ENCODE measurements around the gene DMKN. TPM values are rescaled to one million over a fixed set of nuclear protein-coding genes. Genes with fewer than 3 reads are reported as not detected.

Gene DMKN, protein sequence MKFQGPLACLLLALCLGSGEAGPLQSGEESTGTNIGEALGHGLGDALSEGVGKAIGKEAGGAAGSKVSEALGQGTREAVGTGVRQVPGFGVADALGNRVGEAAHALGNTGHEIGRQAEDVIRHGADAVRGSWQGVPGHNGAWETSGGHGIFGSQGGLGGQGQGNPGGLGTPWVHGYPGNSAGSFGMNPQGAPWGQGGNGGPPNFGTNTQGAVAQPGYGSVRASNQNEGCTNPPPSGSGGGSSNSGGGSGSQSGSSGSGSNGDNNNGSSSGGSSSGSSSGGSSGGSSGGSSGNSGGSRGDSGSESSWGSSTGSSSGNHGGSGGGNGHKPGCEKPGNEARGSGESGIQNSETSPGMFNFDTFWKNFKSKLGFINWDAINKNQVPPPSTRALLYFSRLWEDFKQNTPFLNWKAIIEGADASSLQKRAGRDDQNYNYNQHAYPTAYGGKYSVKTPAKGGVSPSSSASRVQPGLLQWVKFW
- total RNA-seq: 75.0 and 131 TPM in 2 replicates

DNA sequence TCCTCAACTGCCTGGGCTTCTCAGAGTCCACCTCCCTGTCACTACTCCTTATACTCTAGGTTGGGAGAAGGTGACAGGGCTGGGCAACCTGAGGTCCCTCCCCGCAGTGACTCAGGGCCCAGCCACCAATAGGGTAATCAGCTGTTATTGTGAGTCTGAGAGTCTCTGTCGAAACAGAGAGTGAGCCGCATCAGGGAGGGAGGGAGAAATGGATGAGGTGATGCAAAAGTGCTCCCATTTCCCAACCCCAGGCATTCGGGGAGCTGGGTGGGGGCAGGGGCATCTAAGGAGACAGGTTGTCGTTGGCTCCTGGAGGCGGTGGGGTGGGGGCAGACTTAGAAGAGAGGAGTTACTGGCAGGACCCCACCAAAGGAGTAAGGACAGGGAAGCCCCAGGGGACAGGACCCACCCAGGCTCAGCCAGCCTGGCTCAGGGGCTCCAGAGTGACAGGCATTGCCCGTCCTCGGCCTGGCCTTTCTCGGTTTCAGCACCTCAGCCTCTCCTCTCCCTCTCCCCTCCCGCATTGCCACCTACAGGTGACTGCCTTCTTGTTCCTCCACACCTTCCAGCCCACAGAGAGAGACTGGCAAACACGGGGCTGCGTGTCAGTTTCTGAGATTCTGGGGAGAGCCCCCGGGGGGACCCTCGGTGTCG is at the start of gene DMKN:
DMKN (minus strand) TSS at position 22 of the 654 bp plus-strand sequence. CDS start 174 bp downstream, outside the sequence.

DNA sequence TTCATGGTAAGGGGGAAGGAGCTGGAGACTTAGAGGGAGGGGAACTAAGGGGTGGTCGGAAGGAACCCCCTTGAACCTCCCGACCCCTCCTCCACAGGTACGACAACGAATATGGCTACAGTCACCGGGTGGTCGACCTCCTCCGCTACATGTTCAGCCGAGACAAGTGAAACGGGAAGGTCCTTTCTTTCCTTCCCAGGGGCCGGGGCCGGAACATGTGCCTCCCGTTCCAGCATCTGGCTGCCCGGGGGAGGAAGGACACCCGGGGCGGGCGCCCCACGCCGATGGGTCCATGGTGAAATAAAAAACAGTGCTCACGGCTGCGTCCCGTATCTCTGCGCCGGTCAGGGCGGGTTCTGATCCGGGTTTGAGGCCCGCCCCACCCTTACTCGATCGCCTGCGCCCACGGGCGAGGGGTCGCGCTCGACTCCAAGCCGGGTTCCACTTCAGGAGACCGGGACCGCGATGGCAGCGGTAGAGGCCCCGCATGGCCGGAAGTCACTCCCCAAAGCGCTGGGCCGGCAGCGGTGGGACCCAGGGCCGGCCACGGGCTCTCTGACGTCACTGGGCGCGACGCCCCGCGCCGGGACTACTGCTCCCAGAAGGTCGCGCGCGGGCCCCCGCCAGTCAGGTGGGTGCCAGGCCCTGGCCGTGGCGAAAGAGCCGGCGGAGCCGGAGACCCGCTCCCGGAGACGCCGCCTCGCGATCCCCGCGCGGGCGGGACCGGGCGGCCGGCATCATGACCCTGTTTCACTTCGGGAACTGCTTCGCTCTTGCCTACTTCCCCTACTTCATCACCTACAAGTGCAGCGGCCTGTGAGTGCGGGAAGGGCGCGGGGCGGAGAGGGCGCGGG is 31.8 kb upstream of the DMKN start, which contains the start of gene TMEM147:
TMEM147 (plus strand) TSS at position 626 of the 854 bp plus-strand sequence; CDS start at position 740, 114 bp downstream.

DNA sequence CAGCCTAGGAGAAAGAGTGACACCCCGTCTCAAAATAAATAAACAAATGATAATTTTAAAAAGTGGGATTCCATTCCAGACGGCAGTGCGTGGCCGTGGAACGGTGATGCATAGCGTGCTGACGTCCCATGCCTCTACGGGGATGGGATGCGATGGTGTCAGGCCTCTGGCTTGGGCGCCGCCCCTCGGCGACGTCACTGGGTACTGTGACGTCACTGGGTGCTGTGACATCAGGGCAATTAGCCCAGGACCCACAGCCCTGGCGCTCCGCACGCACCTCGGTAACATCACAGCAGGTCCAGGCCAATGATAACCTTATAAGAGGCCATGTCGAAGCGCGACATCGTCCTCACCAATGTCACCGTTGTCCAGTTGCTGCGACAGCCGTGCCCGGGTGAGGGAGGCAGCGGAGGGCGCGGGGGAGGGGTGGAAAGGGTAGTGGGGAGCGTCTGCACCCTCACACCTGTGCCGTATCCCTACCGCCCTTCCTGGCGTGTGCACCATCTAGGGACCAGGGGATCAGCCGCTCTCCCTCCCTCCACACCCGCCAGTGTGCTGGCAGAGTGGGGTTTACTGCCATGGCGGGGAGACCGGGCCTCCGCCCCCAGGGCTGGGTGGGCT is 19.9 kb upstream of the DMKN start, which contains the start of gene GAPDHS:
GAPDHS (plus strand) TSS at position 256 of the 621 bp plus-strand sequence; CDS start at position 328, 72 bp downstream.

DNA sequence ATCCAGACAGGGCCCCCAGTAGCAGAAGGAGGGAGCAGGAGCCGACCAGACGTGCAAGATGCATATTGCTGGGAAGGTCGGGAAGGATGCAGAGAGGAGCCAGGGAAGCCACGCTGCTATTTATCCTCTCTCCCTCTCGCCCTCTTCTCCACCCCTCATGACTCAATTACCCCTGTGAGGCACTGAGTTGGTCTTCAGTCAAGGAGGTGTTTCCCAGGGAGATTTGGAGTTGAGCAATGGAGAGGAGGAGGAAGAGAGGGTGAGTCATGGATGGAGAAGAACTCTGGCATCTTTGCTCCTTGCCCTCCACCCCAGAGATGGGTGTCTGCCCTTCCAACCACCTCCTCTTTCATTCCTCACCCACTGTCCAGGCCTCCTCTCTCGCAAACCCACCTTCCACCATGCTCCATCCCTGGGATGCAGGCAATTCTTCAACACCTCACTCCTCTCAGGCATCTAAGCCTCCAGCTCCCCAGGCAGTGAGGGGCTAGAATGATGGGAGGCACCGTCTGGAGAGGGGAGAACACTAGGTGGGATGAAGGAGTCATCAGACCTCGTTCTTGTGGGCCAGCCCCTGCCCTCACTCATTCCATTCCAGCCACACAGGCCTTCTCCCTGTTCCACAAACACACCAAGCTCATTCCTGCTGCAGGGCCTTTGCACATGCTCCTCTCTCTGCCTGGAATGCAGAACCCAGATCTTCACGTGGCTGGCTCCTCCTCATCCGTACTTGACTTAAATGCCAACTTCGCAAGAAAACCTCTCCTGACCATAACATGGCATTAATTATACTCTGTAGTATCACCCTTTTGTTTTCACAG is 15.0 kb upstream of the DMKN start, which contains the start of gene SBSN:
SBSN (minus strand) TSS at position 94 of the 821 bp plus-strand sequence; CDS start at position 64, 30 bp downstream.

DNA sequence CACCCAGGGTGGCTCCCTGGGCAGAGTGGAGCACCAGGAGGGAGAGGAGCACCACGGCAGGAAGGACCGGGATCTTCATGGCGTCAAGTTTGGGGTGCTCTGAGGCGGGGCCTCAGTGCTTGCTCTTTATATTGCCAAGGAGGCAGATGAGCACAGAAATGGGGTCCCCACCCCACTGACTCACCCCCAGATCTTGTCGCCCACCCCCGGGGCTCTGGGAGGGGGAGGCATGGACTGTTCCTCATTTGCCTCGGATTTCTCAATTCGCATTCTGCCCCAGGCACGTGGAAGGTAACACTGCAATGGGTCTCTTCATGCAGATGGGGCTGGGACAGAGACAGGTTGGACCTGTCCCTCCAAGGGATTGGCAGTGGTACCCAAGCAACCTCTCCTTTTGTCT is 23.1 kb downstream of the DMKN start, which contains the start of gene KRTDAP:
KRTDAP (minus strand) TSS at position 101 of the 400 bp plus-strand sequence; CDS start at position 79, 22 bp downstream.

DNA sequence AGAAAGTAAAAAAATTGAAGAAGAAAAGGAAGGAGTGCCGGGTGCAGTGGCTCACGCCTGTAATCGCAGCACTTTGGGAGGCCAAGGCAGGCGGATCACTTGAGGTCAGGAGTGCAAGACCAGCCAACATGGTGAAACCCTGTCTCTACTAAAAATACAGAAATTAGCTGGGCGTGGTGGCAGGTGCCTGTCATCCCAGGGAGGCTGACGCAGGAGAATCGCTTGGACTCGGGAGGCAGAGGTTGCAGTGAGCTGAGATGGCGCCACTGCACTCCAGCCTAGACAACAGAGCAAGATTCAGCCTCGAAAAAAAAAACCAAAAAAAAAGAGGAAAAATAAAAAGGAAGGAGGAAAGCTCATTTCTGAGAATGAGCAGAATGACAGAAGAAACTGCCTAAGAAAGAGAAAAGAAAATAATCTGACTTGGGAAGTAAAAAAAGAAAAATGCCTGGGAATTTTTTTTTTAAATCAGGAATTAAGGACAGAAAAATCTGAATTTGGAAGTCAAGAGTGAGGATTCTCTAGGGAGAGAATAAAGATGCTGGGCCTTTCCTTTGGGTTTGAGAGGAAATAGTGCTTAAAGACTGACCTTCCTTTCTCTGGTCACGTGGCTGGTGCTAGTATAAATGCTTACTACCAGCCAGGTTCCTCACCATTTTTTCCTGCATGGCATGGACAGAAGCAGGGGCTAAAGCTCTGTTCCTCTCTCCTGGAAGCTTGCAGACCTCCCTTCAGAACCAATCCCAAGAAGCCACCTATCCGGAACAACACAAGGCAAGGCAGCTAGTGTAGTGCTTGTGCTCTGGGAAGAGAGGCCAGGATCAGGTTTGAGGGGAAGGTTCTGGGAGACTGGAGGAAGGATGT is 65.6 kb downstream of the DMKN start, which contains the start of gene FFAR2:
FFAR2 (plus strand) TSS at position 652 of the 864 bp plus-strand sequence. CDS start 1,458 bp downstream, outside the sequence.

Other genes with a start within 250 kb of the DMKN start
- gene USF2, start 244.7 kb downstream of the DMKN start, total RNA-seq: 41.4 and 53.7 TPM in 2 replicates
- gene HAMP, start 231.1 kb downstream of the DMKN start, total RNA-seq: under 0.01 TPM in 1 of 2 replicates, not detected in the other
- gene MAG, start 221.5 kb downstream of the DMKN start, total RNA-seq: not detected in 2 replicates
- gene CD22, start 184.5 kb downstream of the DMKN start, total RNA-seq: not detected in 2 replicates
- gene FFAR1, start 165.7 kb downstream of the DMKN start, total RNA-seq: under 0.01 TPM in 1 of 2 replicates, not detected in the other
- not detected in 2 replicates for gene FFAR3, start 155.2 kb downstream of the DMKN start, total RNA-seq
- not detected in 2 replicates for gene GPR42, start 142.6 kb downstream of the DMKN start, total RNA-seq
- 0.24 TPM in 1 of 2 replicates, not detected in the other for gene FFAR2, start 65.4 kb downstream of the DMKN start, total RNA-seq
- 3.1 TPM in 1 of 2 replicates, not detected in the other for gene KRTDAP, start 23.2 kb downstream of the DMKN start, total RNA-seq
- 2.3 and 16.6 TPM in 2 replicates for gene SBSN, start 14.7 kb upstream of the DMKN start, total RNA-seq
- not detected in 2 replicates for gene GAPDHS, start 19.8 kb upstream of the DMKN start, total RNA-seq
- 132 and 141 TPM in 2 replicates for gene TMEM147, start 32.0 kb upstream of the DMKN start, total RNA-seq
- not detected in 2 replicates for gene ATP4A, start 50.0 kb upstream of the DMKN start, total RNA-seq
- gene PMIS2, start 72.5 kb upstream of the DMKN start, total RNA-seq: not detected in 2 replicates
- gene HAUS5, start 99.1 kb upstream of the DMKN start, total RNA-seq: 3.8 and 7.5 TPM in 2 replicates
- 40.9 and 48.0 TPM in 2 replicates for gene RBM42, start 115.4 kb upstream of the DMKN start, total RNA-seq
- not detected in 2 replicates for gene ETV2, start 128.1 kb upstream of the DMKN start, total RNA-seq
- 309 and 377 TPM in 2 replicates for gene COX6B1, start 134.7 kb upstream of the DMKN start, total RNA-seq
- gene UPK1A, start 152.9 kb upstream of the DMKN start, total RNA-seq: not detected in 2 replicates
- gene ZBTB32, start 190.9 kb upstream of the DMKN start, total RNA-seq: not detected in 2 replicates
- gene KMT2B, start 204.4 kb upstream of the DMKN start, total RNA-seq: 6.7 and 7.9 TPM in 2 replicates
- not detected in 2 replicates for gene IGFLR1, start 228.8 kb upstream of the DMKN start, total RNA-seq
- 3.2 and 5.3 TPM in 2 replicates for gene U2AF1L4, start 231.8 kb upstream of the DMKN start, total RNA-seq
- gene PSENEN, start 232.0 kb upstream of the DMKN start, total RNA-seq: 15.9 and 18.1 TPM in 2 replicates
- gene LIN37, start 234.9 kb upstream of the DMKN start, total RNA-seq: 6.4 and 8.0 TPM in 2 replicates
- 0.43 TPM in 1 of 2 replicates, not detected in the other for gene HSPB6, start 243.4 kb upstream of the DMKN start, total RNA-seq
- 2.9 and 4.0 TPM in 2 replicates for gene PROSER3, start 244.5 kb upstream of the DMKN start, total RNA-seq